ENCODE data around the gene LETM1. TPM values are rescaled to one million over a fixed set of nuclear protein-coding genes. Genes with fewer than 3 reads are reported as not detected.

The LETM1 gene
- total and polyA plus RNA-seq, 2 donors (not counting 1 experiment from before 2014, with no cell fraction given): 28.5 to 45.1 TPM

DNA sequence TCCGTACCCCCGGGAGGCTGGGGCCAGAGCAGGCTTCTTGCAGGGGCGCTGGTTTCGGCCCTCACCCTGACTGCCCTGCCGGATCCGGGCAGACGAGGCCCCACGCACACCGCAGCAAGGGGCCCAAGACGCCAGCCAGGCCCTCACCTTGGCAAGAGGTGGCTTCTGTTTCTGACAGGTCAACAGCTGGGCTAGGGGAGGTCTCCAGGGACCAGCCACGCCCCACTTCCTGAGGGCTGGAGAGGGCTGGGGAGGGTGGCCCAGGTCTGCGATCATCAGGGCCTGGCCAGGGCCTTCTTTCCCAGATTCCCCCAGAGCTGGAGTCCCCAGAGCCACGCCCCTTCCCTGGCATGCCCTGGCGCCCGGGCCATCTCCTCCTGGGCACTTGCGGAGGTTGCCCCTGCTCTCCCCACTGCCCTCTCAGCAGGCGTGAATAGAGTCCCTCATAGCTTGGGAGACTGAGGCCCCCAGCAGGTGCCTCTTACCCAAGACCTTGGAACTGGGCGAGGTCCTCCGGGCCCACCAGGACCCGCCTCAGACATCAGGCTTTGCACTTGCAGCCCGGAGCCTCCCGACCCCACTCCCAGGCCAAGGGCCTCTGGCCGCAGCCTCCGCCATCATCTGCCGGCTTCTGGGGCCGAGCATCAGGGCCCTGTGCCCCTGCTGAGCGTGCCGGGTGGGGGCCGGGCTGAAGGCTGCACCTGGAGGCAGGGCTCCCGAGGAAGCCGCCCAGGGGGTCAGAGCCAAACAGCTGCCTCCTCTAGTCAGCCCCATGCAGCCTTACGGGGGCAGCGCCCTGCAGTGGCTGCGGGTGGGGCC is 69.2 kb downstream of the LETM1 start:
- no peak overlapping the region for H3K4me3 Mint-ChIP-seq
- no peaks in the 10 kb centered on the region for H3K4me1 ChIP-seq (ENCODE audit: control insufficient read depth in 2 of 2, insufficient read depth in 2 of 2, low read length in 2 of 2)

DNA sequence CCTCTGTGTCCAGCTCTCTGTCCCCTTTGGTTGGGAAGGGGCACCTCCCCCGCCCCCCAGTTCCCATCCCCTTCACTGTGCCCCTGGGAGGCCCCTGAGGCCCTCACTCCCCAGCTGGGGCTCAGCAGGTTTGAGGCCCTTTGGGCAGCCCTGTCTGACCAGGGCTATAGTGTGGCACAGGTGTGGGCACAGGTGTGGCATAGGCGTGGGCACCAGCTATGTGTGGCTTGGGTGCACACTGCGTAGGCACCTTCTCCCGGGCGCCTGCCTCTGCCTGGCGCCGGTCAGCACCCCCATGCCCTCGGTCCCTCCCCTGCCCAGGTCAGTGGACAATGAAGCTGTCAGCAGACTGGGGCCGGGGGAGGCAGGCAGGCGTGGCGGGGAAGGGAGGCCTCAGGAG is 70.4 kb downstream of the LETM1 start:
- H3K9me3 Mint-ChIP-seq (ENCODE audit: insufficient read depth): no peaks in the 10 kb centered on the region
- no peak for ATAC-seq (ENCODE audit: low read depth)
- no peak overlapping the region for H3K9ac ChIP-seq (ENCODE audit: low read length)
- no peaks in the 10 kb centered on the region for H3K27me3 ChIP-seq (replicated peaks in 1 of 4; ENCODE audit: control extremely low read depth in 1 of 4, control insufficient read depth in 3 of 4, insufficient read depth in 4 of 4, low read length in 3 of 4)
- CTCF ChIA-PET: no interaction called here
- no peak for TF ChIP-seq EZH2 (IDR thresholded peaks at IDR 0.05; ENCODE audit: borderline replicate concordance, insufficient read depth, low read depth, low read length, poor library complexity, severe bottlenecking)
- TF ChIP-seq, protein P1, sequence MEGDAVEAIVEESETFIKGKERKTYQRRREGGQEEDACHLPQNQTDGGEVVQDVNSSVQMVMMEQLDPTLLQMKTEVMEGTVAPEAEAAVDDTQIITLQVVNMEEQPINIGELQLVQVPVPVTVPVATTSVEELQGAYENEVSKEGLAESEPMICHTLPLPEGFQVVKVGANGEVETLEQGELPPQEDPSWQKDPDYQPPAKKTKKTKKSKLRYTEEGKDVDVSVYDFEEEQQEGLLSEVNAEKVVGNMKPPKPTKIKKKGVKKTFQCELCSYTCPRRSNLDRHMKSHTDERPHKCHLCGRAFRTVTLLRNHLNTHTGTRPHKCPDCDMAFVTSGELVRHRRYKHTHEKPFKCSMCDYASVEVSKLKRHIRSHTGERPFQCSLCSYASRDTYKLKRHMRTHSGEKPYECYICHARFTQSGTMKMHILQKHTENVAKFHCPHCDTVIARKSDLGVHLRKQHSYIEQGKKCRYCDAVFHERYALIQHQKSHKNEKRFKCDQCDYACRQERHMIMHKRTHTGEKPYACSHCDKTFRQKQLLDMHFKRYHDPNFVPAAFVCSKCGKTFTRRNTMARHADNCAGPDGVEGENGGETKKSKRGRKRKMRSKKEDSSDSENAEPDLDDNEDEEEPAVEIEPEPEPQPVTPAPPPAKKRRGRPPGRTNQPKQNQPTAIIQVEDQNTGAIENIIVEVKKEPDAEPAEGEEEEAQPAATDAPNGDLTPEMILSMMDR (IDR thresholded peaks at IDR 0.05): no peak
- POLR2A ChIA-PET: no interaction called here
- no peak overlapping the region for H3K4me2 ChIP-seq (replicated peaks; ENCODE audit: low read depth, low read length, poor library complexity, severe bottlenecking)
- no peak overlapping the region for H3K4me3 ChIP-seq (ENCODE audit: control extremely low read depth in 1 of 5, extremely low read depth in 1 of 5, insufficient read depth in 1 of 5, low read depth in 2 of 5, low read length in 4 of 5)
- peaks cover 3% of the 10 kb centered on the region for H3K27me3 Mint-ChIP-seq
- no peaks in the 10 kb centered on the region for H3K36me3 ChIP-seq (replicated peaks in 1 of 2; ENCODE audit: control extremely low read depth in 1 of 2, control insufficient read depth in 1 of 2, extremely low read depth in 1 of 2, insufficient read depth in 2 of 2, low read length in 1 of 2)
- no peak overlapping the region for H3K27ac Mint-ChIP-seq
- intact Hi-C loops (cut with micrococcal nuclease): no loop called here
- no peaks in the 10 kb centered on the region for H3K79me2 ChIP-seq (ENCODE audit: control insufficient read depth, insufficient read depth, low read length)
- H4K20me1 ChIP-seq (ENCODE audit: control insufficient read depth, insufficient read depth, low read length, poor library complexity, severe bottlenecking): no peaks in the 10 kb centered on the region
- WGBS (ENCODE audit: insufficient coverage): 94% methylated on average over 11 of the region's 11 CpGs
- no peaks in the 10 kb centered on the region for H3K4me1 Mint-ChIP-seq
- H3K4me3 Mint-ChIP-seq: no peak overlapping the region
- no peak for DNase-seq
- no peak overlapping the region for H3K27ac ChIP-seq (ENCODE audit: low read length in 2 of 2)
- H2AFZ ChIP-seq (ENCODE audit: insufficient read depth, low read depth, low read length, poor library complexity, severe bottlenecking): no peak overlapping the region
- peaks cover 0 to 4% (median 0%) of the 10 kb centered on the region in 3 donors for H3K9me3 ChIP-seq (ENCODE audit: control extremely low read depth in 1 of 3, control insufficient read depth in 2 of 3, insufficient read depth in 1 of 3, low read length in 2 of 3)
- H3K4me1 ChIP-seq (ENCODE audit: control insufficient read depth in 2 of 2, insufficient read depth in 2 of 2, low read length in 2 of 2): no peaks in the 10 kb centered on the region

More for the DNA sequence above, 69.2 kb downstream of the LETM1 start:
- DNase-seq (no peak), ATAC-seq (ENCODE audit: low read depth) (no peak)
- no peak overlapping the region for H3K9ac ChIP-seq (ENCODE audit: low read length)
- 89% methylated on average over 34 of the region's 34 CpGs for WGBS (ENCODE audit: insufficient coverage)
- intact Hi-C loops (cut with micrococcal nuclease): no loop called here
- no peak overlapping the region for H3K27ac Mint-ChIP-seq
- no peak overlapping the region for H3K4me3 ChIP-seq (ENCODE audit: control extremely low read depth in 1 of 5, extremely low read depth in 1 of 5, insufficient read depth in 1 of 5, low read depth in 2 of 5, low read length in 4 of 5)
- no peaks in the 10 kb centered on the region for H3K9me3 Mint-ChIP-seq (ENCODE audit: insufficient read depth)
- H3K4me1 Mint-ChIP-seq: no peaks in the 10 kb centered on the region
- TF ChIP-seq EZH2 (IDR thresholded peaks at IDR 0.05; ENCODE audit: borderline replicate concordance, insufficient read depth, low read depth, low read length, poor library complexity, severe bottlenecking): no peak
- TF ChIP-seq, protein P1 (IDR thresholded peaks at IDR 0.05): no peak
- no peak overlapping the region for H2AFZ ChIP-seq (ENCODE audit: insufficient read depth, low read depth, low read length, poor library complexity, severe bottlenecking)
- H3K27me3 ChIP-seq (replicated peaks in 1 of 4; ENCODE audit: control extremely low read depth in 1 of 4, control insufficient read depth in 3 of 4, insufficient read depth in 4 of 4, low read length in 3 of 4): no peaks in the 10 kb centered on the region
- no peaks in the 10 kb centered on the region for H3K36me3 ChIP-seq (replicated peaks in 1 of 2; ENCODE audit: control extremely low read depth in 1 of 2, control insufficient read depth in 1 of 2, extremely low read depth in 1 of 2, insufficient read depth in 2 of 2, low read length in 1 of 2)
- H3K79me2 ChIP-seq (ENCODE audit: control insufficient read depth, insufficient read depth, low read length): no peaks in the 10 kb centered on the region
- H3K27me3 Mint-ChIP-seq: peaks cover 4% of the 10 kb centered on the region
- H3K9me3 ChIP-seq (ENCODE audit: control extremely low read depth in 1 of 3, control insufficient read depth in 2 of 3, insufficient read depth in 1 of 3, low read length in 2 of 3): peaks cover 0 to 4% (median 0%) of the 10 kb centered on the region in 3 donors
- ChIA-PET POLR2A (no interaction called here), CTCF (no interaction called here)
- H3K4me2 ChIP-seq (replicated peaks; ENCODE audit: low read depth, low read length, poor library complexity, severe bottlenecking): no peak overlapping the region
- no peaks in the 10 kb centered on the region for H4K20me1 ChIP-seq (ENCODE audit: control insufficient read depth, insufficient read depth, low read length, poor library complexity, severe bottlenecking)
- H3K27ac ChIP-seq (ENCODE audit: low read length in 2 of 2): no peak overlapping the region
